Jurkat, Clone E6-1 (cell line): ENCODE measurements around the gene PLXNA4.

ENCODE experiments used
- DNase-seq: peaks from one replicate; pipeline ENCODE4 v3.0.0-alpha.2; 2011; ENCODE audit warnings: low read depth, low spot score
- H3K4me3 ChIP-seq: 2 replicates; pipeline ENCODE4 v1.5.1; 2011; ENCODE audit warnings: mild to moderate bottlenecking, low read length, control low read depth, moderate library complexity

The PLXNA4 gene

GRCh38 chr7:132416395-132416794, 159.9 kb downstream of the PLXNA4 start:
- H3K4me3 ChIP-seq: no peak overlapping the region
- no peak for DNase-seq

- no peak overlapping the region for H3K4me3 ChIP-seq
- no peak for DNase-seq
Measured at GRCh38 chr7:132415259-132415658, 161.0 kb downstream of the PLXNA4 start.

- H3K4me3 ChIP-seq: no peak overlapping the region
- no peak for DNase-seq
Measured at GRCh38 chr7:132414857-132415256, 161.4 kb downstream of the PLXNA4 start.

- H3K4me3 ChIP-seq: no peak overlapping the region
- DNase-seq: no peak
Measured at GRCh38 chr7:132412435-132412834, 163.8 kb downstream of the PLXNA4 start.

- no peak overlapping the region for H3K4me3 ChIP-seq
Measured at GRCh38 chr7:132410861-132411541, 165.3 kb downstream of the PLXNA4 start.

GRCh38 chr7:132410385-132410784, 165.9 kb downstream of the PLXNA4 start:
- no peak for DNase-seq
- H3K4me3 ChIP-seq: no peak overlapping the region

More at GRCh38 chr7:132410861-132411541, 165.3 kb downstream of the PLXNA4 start:
- no peak for DNase-seq

- no peak overlapping the region for H3K4me3 ChIP-seq
- no peak for DNase-seq
Measured at GRCh38 chr7:132407764-132408163, 168.5 kb downstream of the PLXNA4 start.

GRCh38 chr7:132406039-132406438, 170.2 kb downstream of the PLXNA4 start:
- no peak overlapping the region for H3K4me3 ChIP-seq
- no peak for DNase-seq

GRCh38 chr7:132404261-132404660, 172.0 kb downstream of the PLXNA4 start:
- DNase-seq: no peak
- H3K4me3 ChIP-seq: no peak overlapping the region

- DNase-seq: no peak
- no peak overlapping the region for H3K4me3 ChIP-seq
Measured at GRCh38 chr7:132403465-132404110, 172.7 kb downstream of the PLXNA4 start.

- no peak for DNase-seq
- no peak overlapping the region for H3K4me3 ChIP-seq
Measured at GRCh38 chr7:132402751-132403245, 173.5 kb downstream of the PLXNA4 start.

- DNase-seq: no peak
Measured at GRCh38 chr7:132402096-132402495, 174.2 kb downstream of the PLXNA4 start.

GRCh38 chr7:132400561-132401142, 175.6 kb downstream of the PLXNA4 start:
- H3K4me3 ChIP-seq: no peak overlapping the region

More at GRCh38 chr7:132402096-132402495, 174.2 kb downstream of the PLXNA4 start:
- no peak overlapping the region for H3K4me3 ChIP-seq

GRCh38 chr7:132399367-132399766, 176.9 kb downstream of the PLXNA4 start:
- DNase-seq: no peak
- H3K4me3 ChIP-seq: no peak overlapping the region

More at GRCh38 chr7:132400561-132401142, 175.6 kb downstream of the PLXNA4 start:
- DNase-seq: no peak

- no peak overlapping the region for H3K4me3 ChIP-seq
- DNase-seq: no peak
Measured at GRCh38 chr7:132398253-132398925, 177.9 kb downstream of the PLXNA4 start.

- DNase-seq: no peak
- H3K4me3 ChIP-seq: no peak overlapping the region
Measured at GRCh38 chr7:132397070-132397469, 179.2 kb downstream of the PLXNA4 start.

GRCh38 chr7:132395361-132395760, 180.9 kb downstream of the PLXNA4 start:
- DNase-seq: no peak
- no peak overlapping the region for H3K4me3 ChIP-seq

- peak; percentile 17 for DNase-seq
Measured at GRCh38 chr7:132394283-132395198, 181.7 kb downstream of the PLXNA4 start.

GRCh38 chr7:132393789-132394261, 182.4 kb downstream of the PLXNA4 start:
- no peak overlapping the region for H3K4me3 ChIP-seq
- no peak for DNase-seq

More at GRCh38 chr7:132394283-132395198, 181.7 kb downstream of the PLXNA4 start:
- H3K4me3 ChIP-seq: no peak overlapping the region
